Measurements from ENCODE around the gene LSR. TPM values are rescaled to one million over a fixed set of nuclear protein-coding genes. Genes with fewer than 3 reads are reported as not detected.

The LSR gene
- total and polyA plus RNA-seq, 4 donors: 2.0 to 29.4 (median 23.3) TPM

GRCh38 chr19:35254341-35255297 lies 5.8 kb downstream of the LSR start:
- Histone ChIP-seq H3K27me3 (ENCODE audit: control insufficient read depth, insufficient read depth, low read length) (peaks cover 8% of the 10 kb centered on the region), H3K4me3 (ENCODE audit: low read depth, low read length) (no peak overlapping the region), H3K4me1 (ENCODE audit: control insufficient read depth, insufficient read depth, low read length) (peaks cover 7% of the 10 kb centered on the region), H3K36me3 (ENCODE audit: control insufficient read depth, insufficient read depth, low read length) (no peaks in the 10 kb centered on the region), H3K9me3 (ENCODE audit: control insufficient read depth, insufficient read depth, low read length) (no peaks in the 10 kb centered on the region), H3K27ac (ENCODE audit: low read depth, low read length) (no peak overlapping the region)
- no peak for DNase-seq (ENCODE audit: low read depth in 4 of 6, low spot score in 6 of 6)
- WGBS (ENCODE audit: insufficient coverage): 96% methylated on average over 17 of the region's 17 CpGs

GRCh38 chr19:35256566-35256965 lies 7.8 kb downstream of the LSR start:
- H3K4me3 ChIP-seq (ENCODE audit: low read depth, low read length): no peak overlapping the region
- H3K9me3 ChIP-seq (ENCODE audit: control insufficient read depth, insufficient read depth, low read length): no peaks in the 10 kb centered on the region
- H3K27me3 ChIP-seq (ENCODE audit: control insufficient read depth, insufficient read depth, low read length): no peaks in the 10 kb centered on the region
- no peak overlapping the region for H3K27ac ChIP-seq (ENCODE audit: low read depth, low read length)
- WGBS (ENCODE audit: insufficient coverage): 67% methylated on average over 1 of the region's 2 CpGs
- H3K4me1 ChIP-seq (ENCODE audit: control insufficient read depth, insufficient read depth, low read length): peaks cover 7% of the 10 kb centered on the region
- DNase-seq (ENCODE audit: low read depth in 4 of 6, low spot score in 6 of 6): no peak
- H3K36me3 ChIP-seq (ENCODE audit: control insufficient read depth, insufficient read depth, low read length): no peaks in the 10 kb centered on the region

GRCh38 chr19:35257113-35257461 lies 8.3 kb downstream of the LSR start:
- no peaks in the 10 kb centered on the region for H3K9me3 ChIP-seq (ENCODE audit: control insufficient read depth, insufficient read depth, low read length)
- no peak overlapping the region for H3K27ac ChIP-seq (ENCODE audit: low read depth, low read length)
- H3K27me3 ChIP-seq (ENCODE audit: control insufficient read depth, insufficient read depth, low read length): no peaks in the 10 kb centered on the region
- WGBS (ENCODE audit: insufficient coverage): 83% methylated on average over 8 of the region's 9 CpGs
- DNase-seq (ENCODE audit: low read depth in 4 of 6, low spot score in 6 of 6): no peak
- no peak overlapping the region for H3K4me3 ChIP-seq (ENCODE audit: low read depth, low read length)
- H3K36me3 ChIP-seq (ENCODE audit: control insufficient read depth, insufficient read depth, low read length): no peaks in the 10 kb centered on the region
- H3K4me1 ChIP-seq (ENCODE audit: control insufficient read depth, insufficient read depth, low read length): peaks cover 12% of the 10 kb centered on the region

GRCh38 chr19:35260694-35261304 lies 12.0 kb downstream of the LSR start:
- 76% methylated on average over 8 of the region's 10 CpGs for WGBS (ENCODE audit: insufficient coverage)
- H3K9me3 ChIP-seq (ENCODE audit: control insufficient read depth, insufficient read depth, low read length): no peaks in the 10 kb centered on the region
- no peaks in the 10 kb centered on the region for H3K27me3 ChIP-seq (ENCODE audit: control insufficient read depth, insufficient read depth, low read length)
- H3K4me1 ChIP-seq (ENCODE audit: control insufficient read depth, insufficient read depth, low read length): peaks cover 17% of the 10 kb centered on the region
- H3K4me3 ChIP-seq (ENCODE audit: low read depth, low read length): no peak overlapping the region
- H3K27ac ChIP-seq (ENCODE audit: low read depth, low read length): no peak overlapping the region
- peaks cover 4% of the 10 kb centered on the region for H3K36me3 ChIP-seq (ENCODE audit: control insufficient read depth, insufficient read depth, low read length)
- DNase-seq (ENCODE audit: low read depth in 4 of 6, low spot score in 6 of 6): no peak

GRCh38 chr19:35261356-35262100 lies 12.7 kb downstream of the LSR start:
- H3K27me3 ChIP-seq (ENCODE audit: control insufficient read depth, insufficient read depth, low read length): no peaks in the 10 kb centered on the region
- WGBS (ENCODE audit: insufficient coverage): 83% methylated on average over 7 of the region's 12 CpGs
- H3K36me3 ChIP-seq (ENCODE audit: control insufficient read depth, insufficient read depth, low read length): peaks cover 10% of the 10 kb centered on the region
- no peaks in the 10 kb centered on the region for H3K9me3 ChIP-seq (ENCODE audit: control insufficient read depth, insufficient read depth, low read length)
- no peak overlapping the region for H3K27ac ChIP-seq (ENCODE audit: low read depth, low read length)
- DNase-seq (ENCODE audit: low read depth in 4 of 6, low spot score in 6 of 6): no peak
- H3K4me1 ChIP-seq (ENCODE audit: control insufficient read depth, insufficient read depth, low read length): peaks cover 24% of the 10 kb centered on the region
- H3K4me3 ChIP-seq (ENCODE audit: low read depth, low read length): no peak overlapping the region

GRCh38 chr19:35262101-35262761 lies 13.4 kb downstream of the LSR start:
- H3K36me3 ChIP-seq (ENCODE audit: control insufficient read depth, insufficient read depth, low read length): peaks cover 15% of the 10 kb centered on the region
- peaks cover 28% of the 10 kb centered on the region for H3K4me1 ChIP-seq (ENCODE audit: control insufficient read depth, insufficient read depth, low read length)
- H3K27me3 ChIP-seq (ENCODE audit: control insufficient read depth, insufficient read depth, low read length): no peaks in the 10 kb centered on the region
- H3K27ac ChIP-seq (ENCODE audit: low read depth, low read length): no peak overlapping the region
- H3K9me3 ChIP-seq (ENCODE audit: control insufficient read depth, insufficient read depth, low read length): no peaks in the 10 kb centered on the region
- 50% methylated on average over 17 of the region's 17 CpGs for WGBS (ENCODE audit: insufficient coverage)
- no peak overlapping the region for H3K4me3 ChIP-seq (ENCODE audit: low read depth, low read length)
- DNase-seq (ENCODE audit: low read depth in 4 of 6, low spot score in 6 of 6): no peak

GRCh38 chr19:35264268-35265125 lies 15.7 kb downstream of the LSR start:
- Histone ChIP-seq H3K4me1 (ENCODE audit: control insufficient read depth, insufficient read depth, low read length) (peaks cover 27% of the 10 kb centered on the region), H3K4me3 (ENCODE audit: low read depth, low read length) (no peak overlapping the region), H3K27ac (ENCODE audit: low read depth, low read length) (no peak overlapping the region), H3K36me3 (ENCODE audit: control insufficient read depth, insufficient read depth, low read length) (peaks cover 15% of the 10 kb centered on the region), H3K9me3 (ENCODE audit: control insufficient read depth, insufficient read depth, low read length) (no peaks in the 10 kb centered on the region), H3K27me3 (ENCODE audit: control insufficient read depth, insufficient read depth, low read length) (no peaks in the 10 kb centered on the region)
- WGBS (ENCODE audit: insufficient coverage): 78% methylated on average over 6 of the region's 7 CpGs
- no peak for DNase-seq (ENCODE audit: low read depth in 4 of 6, low spot score in 6 of 6)

GRCh38 chr19:35265126-35265899 lies 16.5 kb downstream of the LSR start:
- WGBS (ENCODE audit: insufficient coverage): 74% methylated on average over 6 of the region's 6 CpGs

More at GRCh38 chr19:35265126-35265899, 16.5 kb downstream of the LSR start:
- no peaks in the 10 kb centered on the region for H3K27me3 ChIP-seq (ENCODE audit: control insufficient read depth, insufficient read depth, low read length)
- H3K27ac ChIP-seq (ENCODE audit: low read depth, low read length): no peak overlapping the region
- DNase-seq (ENCODE audit: low read depth in 4 of 6, low spot score in 6 of 6): no peak
- H3K9me3 ChIP-seq (ENCODE audit: control insufficient read depth, insufficient read depth, low read length): no peaks in the 10 kb centered on the region
- no peak overlapping the region for H3K4me3 ChIP-seq (ENCODE audit: low read depth, low read length)
- peaks cover 21% of the 10 kb centered on the region for H3K36me3 ChIP-seq (ENCODE audit: control insufficient read depth, insufficient read depth, low read length)
- H3K4me1 ChIP-seq (ENCODE audit: control insufficient read depth, insufficient read depth, low read length): peaks cover 34% of the 10 kb centered on the region
